Progenitor cell of endocrine pancreas (in vitro differentiated cells): ENCODE results near the gene C1QTNF7. TPM values are rescaled to one million over a fixed set of nuclear protein-coding genes. Genes with fewer than 3 reads are reported as not detected.

Source experiments
- DNase-seq: peaks from one replicate; pipeline ENCODE4 v3.0.0; 2021; ENCODE audit warnings: low spot score; ENCODE audit not compliant: unreplicated experiment
- H3K27ac Mint-ChIP-seq: 2 replicates; pipeline ENCODE4 v1.8.0; 2021; ENCODE audit warnings: mild to moderate bottlenecking, moderate library complexity, mixed read lengths
- H3K27me3 Mint-ChIP-seq: 2 replicates; pipeline ENCODE4 v1.8.0; 2021; ENCODE audit warnings: mixed read lengths
- H3K36me3 Mint-ChIP-seq: 2 replicates; pipeline ENCODE4 v1.8.0; 2022; ENCODE audit warnings: mixed read lengths; ENCODE audit not compliant: insufficient read depth
- H3K4me1 Mint-ChIP-seq: 2 replicates; pipeline ENCODE4 v1.8.0; 2021; ENCODE audit warnings: low read depth, mixed read lengths
- H3K4me3 Mint-ChIP-seq: 2 replicates; pipeline ENCODE4 v1.8.0; 2021; ENCODE audit warnings: low read depth, mild to moderate bottlenecking, moderate library complexity, mixed read lengths
- H3K9me3 Mint-ChIP-seq: 2 replicates; pipeline ENCODE4 v1.8.0; 2021; ENCODE audit warnings: low read depth, mixed read lengths
- total RNA-seq: library from RNA; stranded (reverse); gene quantifications from 2 replicates; pipeline ENCODE4 v1.2.1, GENCODE V29; 2021
- TF ChIP-seq, protein P1 (sequence below): fragments of 200-600 bp; sonication (generic); IDR thresholded peaks from one replicate; pipeline ENCODE4 v1.5.0; 2021; ENCODE audit warnings: antibody characterized with exemption, mild to moderate bottlenecking; ENCODE audit not compliant: unreplicated experiment

Gene C1QTNF7
- total RNA-seq, 1 donor from 2014 or later = not detected

DNA sequence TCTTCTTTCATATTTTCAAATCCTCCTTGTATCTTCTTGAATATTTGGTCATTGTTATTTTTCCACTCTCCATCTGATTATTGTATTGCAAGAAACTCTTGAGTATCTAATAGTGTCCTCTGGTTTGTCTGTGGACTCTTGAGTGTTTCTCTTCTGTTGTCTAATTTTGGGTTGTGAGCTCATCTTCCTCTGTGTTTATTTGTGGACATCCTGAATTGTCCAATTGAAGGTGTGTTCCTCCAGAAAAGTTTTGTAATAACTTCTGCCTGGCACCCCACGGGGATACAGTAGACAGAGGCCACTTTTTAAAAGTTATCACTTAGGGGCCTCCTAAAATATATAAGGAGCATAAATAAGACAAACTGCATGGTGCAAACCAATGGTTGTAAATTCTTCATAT is 38.8 kb downstream of the C1QTNF7 start:
- H3K27me3 Mint-ChIP-seq = peaks cover 2% of the 10 kb centered on the region
- no peaks in the 10 kb centered on the region for H3K9me3 Mint-ChIP-seq

DNA sequence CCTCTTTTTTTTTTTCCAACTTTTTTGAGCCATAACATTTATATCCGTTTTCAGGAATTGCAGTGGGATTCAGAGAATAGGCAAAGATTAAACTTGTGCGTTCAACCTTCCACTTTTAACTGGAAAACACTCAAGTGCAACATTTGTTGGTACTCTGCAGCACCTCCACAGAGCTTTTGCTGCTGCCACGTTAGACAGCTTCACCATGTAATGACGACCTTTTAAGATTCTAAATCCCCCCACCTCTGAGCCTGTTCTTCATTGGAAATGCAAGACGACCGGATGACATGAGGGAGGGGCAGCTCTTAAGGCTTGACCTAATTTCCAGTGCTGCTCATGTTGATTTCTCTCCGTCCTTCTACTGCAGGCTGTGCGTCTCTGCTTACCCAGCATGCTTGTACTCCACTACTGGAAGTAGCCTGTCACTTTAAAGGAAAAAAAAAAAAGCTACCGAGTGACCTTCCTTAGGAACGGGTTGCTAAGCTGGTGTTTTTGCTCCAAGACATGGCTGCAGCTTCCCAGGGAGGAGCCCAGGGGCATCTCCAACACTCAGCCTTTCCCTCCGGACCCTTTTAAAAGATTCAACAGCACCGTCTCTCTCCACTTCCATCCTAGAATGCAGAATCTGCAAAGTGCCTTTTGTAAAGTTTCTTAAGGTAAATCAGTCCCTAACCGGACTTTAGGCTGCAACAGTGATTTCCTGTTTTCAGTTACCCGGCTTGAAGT is 41.7 kb downstream of the C1QTNF7 start, which contains the start of gene CC2D2A:
Gene CC2D2A (plus strand): TSS at position 481 of the 726 bp plus-strand sequence. CDS start 6,051 bp downstream, outside the sequence.
- H3K9me3 Mint-ChIP-seq = no peaks in the 10 kb centered on the region
- H3K4me3 Mint-ChIP-seq = peak within 1 kb of the TSS; percentile 85
- peaks cover 2% of the 10 kb centered on the region for H3K27me3 Mint-ChIP-seq
- no peak for DNase-seq
- peaks cover 5% of the 10 kb centered on the region for H3K4me1 Mint-ChIP-seq
- H3K27ac Mint-ChIP-seq = peak within 1 kb of the TSS; percentile 33
- TF ChIP-seq, protein P1, sequence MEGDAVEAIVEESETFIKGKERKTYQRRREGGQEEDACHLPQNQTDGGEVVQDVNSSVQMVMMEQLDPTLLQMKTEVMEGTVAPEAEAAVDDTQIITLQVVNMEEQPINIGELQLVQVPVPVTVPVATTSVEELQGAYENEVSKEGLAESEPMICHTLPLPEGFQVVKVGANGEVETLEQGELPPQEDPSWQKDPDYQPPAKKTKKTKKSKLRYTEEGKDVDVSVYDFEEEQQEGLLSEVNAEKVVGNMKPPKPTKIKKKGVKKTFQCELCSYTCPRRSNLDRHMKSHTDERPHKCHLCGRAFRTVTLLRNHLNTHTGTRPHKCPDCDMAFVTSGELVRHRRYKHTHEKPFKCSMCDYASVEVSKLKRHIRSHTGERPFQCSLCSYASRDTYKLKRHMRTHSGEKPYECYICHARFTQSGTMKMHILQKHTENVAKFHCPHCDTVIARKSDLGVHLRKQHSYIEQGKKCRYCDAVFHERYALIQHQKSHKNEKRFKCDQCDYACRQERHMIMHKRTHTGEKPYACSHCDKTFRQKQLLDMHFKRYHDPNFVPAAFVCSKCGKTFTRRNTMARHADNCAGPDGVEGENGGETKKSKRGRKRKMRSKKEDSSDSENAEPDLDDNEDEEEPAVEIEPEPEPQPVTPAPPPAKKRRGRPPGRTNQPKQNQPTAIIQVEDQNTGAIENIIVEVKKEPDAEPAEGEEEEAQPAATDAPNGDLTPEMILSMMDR = no peak
- H3K36me3 Mint-ChIP-seq = no peaks in the 10 kb centered on the region

More for the DNA sequence above, 38.8 kb downstream of the C1QTNF7 start:
- H3K27ac Mint-ChIP-seq = no peak overlapping the region
- H3K36me3 Mint-ChIP-seq = no peaks in the 10 kb centered on the region
- no peak overlapping the region for H3K4me3 Mint-ChIP-seq
- DNase-seq = no peak
- H3K4me1 Mint-ChIP-seq = peaks cover 5% of the 10 kb centered on the region
- TF ChIP-seq, protein P1 = no peak

DNA sequence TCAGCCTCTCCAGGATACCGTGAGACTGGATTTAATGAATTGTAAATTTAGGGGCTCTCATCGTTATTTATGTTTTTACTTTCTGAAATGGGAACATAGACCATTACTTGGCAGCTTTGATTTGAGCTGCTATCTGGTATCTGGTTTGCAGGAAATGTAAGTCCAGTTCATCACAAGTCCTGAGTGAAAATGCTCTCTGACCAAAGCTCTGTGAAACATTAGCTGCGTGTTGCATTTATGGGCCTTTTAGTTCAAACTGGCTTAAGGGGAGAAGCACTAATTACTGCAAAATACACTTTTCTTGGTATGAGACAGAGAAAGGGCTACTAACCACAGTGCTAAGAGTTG is 42.3 kb downstream of the C1QTNF7 start:
- H3K36me3 Mint-ChIP-seq = peaks cover 1% of the 10 kb centered on the region
- no peaks in the 10 kb centered on the region for H3K9me3 Mint-ChIP-seq
- peak overlapping the region; percentile 85 for H3K4me3 Mint-ChIP-seq
- DNase-seq = no peak
- peaks cover 5% of the 10 kb centered on the region for H3K4me1 Mint-ChIP-seq
- H3K27ac Mint-ChIP-seq = peak overlapping the region; percentile 33
- TF ChIP-seq, protein P1 = no peak
- peaks cover 2% of the 10 kb centered on the region for H3K27me3 Mint-ChIP-seq

DNA sequence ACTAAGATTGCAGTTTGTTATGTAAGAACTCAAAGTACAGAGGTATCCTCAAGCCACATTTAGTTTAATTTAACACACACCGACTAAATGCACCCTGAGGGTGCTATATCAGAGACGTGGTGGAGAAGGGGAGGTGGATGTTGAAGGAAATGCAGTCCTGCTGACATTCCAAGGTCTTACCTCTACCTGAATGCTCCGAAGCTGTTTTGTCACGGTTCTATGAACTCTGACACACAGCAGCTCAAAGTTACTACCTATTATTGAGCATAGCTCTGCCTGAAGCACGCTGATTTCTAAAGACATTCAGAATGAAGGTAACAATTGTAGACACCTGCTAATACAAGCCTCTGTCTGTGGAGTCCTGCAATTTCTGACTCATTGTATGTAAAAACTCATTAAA is 48.6 kb downstream of the C1QTNF7 start:
- no peaks in the 10 kb centered on the region for H3K9me3 Mint-ChIP-seq
- no peak overlapping the region for H3K27ac Mint-ChIP-seq
- peaks cover 4% of the 10 kb centered on the region for H3K36me3 Mint-ChIP-seq
- no peak for DNase-seq
- H3K27me3 Mint-ChIP-seq = no peaks in the 10 kb centered on the region
- TF ChIP-seq, protein P1 = no peak
- H3K4me1 Mint-ChIP-seq = peaks cover 8% of the 10 kb centered on the region
- H3K4me3 Mint-ChIP-seq = no peak overlapping the region

DNA sequence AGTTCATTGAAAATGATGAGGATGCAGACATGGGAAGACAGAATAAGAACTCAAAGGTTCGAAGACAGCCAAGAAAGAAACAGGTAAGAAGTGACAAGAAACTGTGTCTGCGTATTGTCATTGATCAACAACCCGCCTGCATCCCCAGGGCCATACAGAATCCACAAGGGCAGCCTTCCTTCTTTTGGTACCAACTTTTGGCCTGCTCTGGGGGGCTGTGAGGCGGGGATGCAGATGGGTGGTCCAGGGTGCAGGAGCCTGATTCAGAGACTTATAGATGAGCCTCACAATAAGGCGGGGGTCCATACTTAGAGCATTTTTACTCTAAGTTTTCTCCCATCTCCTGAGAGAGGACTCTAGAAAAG is 50.9 kb downstream of the C1QTNF7 start:
- no peak for DNase-seq
- Mint-ChIP-seq H3K36me3 (peaks cover 9% of the 10 kb centered on the region), H3K4me1 (peaks cover 8% of the 10 kb centered on the region)

More for the DNA sequence above, 50.9 kb downstream of the C1QTNF7 start:
- H3K27me3 Mint-ChIP-seq = no peaks in the 10 kb centered on the region
- TF ChIP-seq, protein P1 = no peak
- no peak overlapping the region for H3K27ac Mint-ChIP-seq
- H3K9me3 Mint-ChIP-seq = no peaks in the 10 kb centered on the region
- peak overlapping the region; percentile 84 for H3K4me3 Mint-ChIP-seq
